Nucleus accumbens (tissue), 56 donors: ENCODE data around the gene CACNA1H.

ENCODE experiments used
- DNase-seq, 56 donors: peaks; one replicate each; lab custom pipeline; 2025; lab: John Stamatoyannopoulos, UW

Gene CACNA1H

DNA sequence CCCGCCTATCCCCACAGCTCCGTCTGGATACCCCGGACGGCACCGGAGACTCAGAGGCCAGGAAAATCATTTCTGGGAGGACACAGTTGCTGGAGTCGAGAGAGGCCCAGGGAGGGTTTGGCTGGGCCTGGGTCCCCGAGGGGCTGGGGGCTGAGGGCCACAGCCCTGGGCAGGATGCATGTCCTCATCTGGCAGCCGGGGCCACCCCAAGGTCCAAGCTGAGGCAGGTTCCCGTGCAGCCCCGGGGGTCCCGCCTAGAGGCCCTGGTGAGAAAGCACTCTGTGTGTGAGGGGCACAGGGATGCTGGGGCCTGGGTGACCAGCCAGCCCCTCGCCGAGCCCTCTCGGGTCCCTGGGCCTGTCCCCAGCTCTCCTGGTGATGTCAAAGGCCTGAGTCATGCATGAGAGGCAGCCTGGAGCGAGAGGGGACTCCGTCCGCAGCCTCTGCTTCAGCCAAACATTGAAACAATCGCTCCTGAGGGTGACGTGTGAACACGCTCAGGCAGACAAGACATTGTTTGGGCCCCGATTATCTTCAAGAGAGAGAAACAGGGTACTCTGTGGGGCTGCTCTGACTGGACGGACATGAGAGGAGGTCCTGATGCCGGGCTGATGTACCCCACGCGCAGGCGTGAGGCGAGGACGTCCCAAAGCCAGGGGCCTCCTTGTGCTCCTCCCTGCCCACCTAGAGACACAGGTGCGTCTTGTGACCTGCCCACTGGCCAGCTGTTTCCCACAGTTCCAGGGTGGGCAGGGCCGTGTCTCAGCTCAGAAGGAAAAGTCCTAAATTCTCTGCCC, 31.1 kb upstream of the CACNA1H start:
- no peak for DNase-seq

DNA sequence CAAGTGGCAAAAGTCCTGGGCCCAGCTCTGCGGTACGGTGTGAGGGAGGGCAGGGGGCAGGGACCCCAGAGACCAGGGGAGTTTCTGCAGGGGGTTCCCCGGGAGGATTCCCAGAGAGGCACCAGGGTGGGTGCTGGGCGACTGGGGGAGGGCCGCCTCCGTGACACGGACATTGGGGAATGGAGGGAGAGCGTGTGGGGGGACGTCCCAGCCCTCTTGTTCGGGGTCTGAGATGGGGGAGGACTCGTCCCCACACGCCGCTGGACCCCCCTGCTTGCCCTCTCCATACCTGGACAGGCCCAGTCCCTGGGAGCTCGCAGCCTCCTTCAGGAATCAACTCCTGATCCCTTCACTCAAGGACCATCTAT, 30.5 kb upstream of the CACNA1H start:
- no peak for DNase-seq

GRCh38 chr16:1123525-1124230, 29.2 kb upstream of the CACNA1H start:
- DNase-seq = no peak

- no peak for DNase-seq
These were observed 28.6 kb upstream of the CACNA1H start for GRCh38 chr16:1124291-1124690.

GRCh38 chr16:1124795-1125194, 28.1 kb upstream of the CACNA1H start:
- no peak for DNase-seq

DNA sequence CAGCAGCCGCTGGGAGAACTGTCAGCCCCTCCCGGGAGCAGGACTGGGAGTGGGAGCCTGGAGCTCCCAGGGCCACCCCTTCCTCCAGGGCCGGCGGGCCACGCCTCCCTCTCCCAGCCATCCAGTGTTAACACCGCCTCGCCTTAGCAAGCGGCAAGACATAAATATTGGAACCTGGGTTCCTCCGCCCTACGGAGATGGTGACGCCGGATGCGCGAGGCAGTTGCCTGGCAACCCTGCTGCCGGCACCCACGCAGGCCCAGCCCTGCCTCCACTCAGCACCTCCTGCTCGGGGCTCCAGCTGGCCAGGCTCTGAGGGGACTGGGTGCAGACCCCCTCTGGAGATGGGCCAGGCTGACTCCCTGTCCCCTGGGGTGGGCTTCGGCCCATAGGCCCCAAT, 27.4 kb upstream of the CACNA1H start:
- DNase-seq = peak in 42 of 56 donors; percentile 4 to 85 (median 53)

DNA sequence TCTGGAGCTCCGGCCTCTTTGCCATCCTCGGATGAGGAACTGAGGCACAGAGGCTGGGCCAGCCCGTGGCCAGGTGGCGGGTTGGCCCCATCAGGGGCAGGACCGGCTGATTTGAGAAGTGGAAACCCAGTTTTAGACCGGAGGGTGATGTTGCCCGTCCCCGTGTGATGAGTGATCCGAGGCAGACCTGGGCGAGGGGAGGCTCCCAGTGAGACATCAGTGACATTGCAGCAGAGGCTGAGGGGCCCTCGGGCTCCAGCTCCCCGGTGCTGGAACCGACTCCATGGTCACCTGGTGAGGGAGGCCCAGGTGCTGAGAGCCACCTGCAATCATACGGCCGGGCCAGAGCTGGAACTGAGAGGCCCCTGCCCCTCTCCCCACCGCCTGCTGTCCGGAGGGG, 26.9 kb upstream of the CACNA1H start:
- no peak for DNase-seq

- DNase-seq = no peak
These were observed 26.3 kb upstream of the CACNA1H start for GRCh38 chr16:1126586-1126985.

- DNase-seq = no peak
These were observed 25.8 kb upstream of the CACNA1H start for GRCh38 chr16:1127101-1127500.

- no peak for DNase-seq
These were observed 24.8 kb upstream of the CACNA1H start for GRCh38 chr16:1127971-1128715.

GRCh38 chr16:1129106-1129960, 23.6 kb upstream of the CACNA1H start:
- DNase-seq = no peak

- DNase-seq = no peak
These were observed 22.5 kb upstream of the CACNA1H start for GRCh38 chr16:1130382-1130781.

GRCh38 chr16:1131378-1131994, 21.4 kb upstream of the CACNA1H start:
- DNase-seq = no peak

GRCh38 chr16:1132431-1132830, 20.5 kb upstream of the CACNA1H start:
- DNase-seq = no peak

GRCh38 chr16:1133271-1133670, 19.6 kb upstream of the CACNA1H start:
- no peak for DNase-seq

DNA sequence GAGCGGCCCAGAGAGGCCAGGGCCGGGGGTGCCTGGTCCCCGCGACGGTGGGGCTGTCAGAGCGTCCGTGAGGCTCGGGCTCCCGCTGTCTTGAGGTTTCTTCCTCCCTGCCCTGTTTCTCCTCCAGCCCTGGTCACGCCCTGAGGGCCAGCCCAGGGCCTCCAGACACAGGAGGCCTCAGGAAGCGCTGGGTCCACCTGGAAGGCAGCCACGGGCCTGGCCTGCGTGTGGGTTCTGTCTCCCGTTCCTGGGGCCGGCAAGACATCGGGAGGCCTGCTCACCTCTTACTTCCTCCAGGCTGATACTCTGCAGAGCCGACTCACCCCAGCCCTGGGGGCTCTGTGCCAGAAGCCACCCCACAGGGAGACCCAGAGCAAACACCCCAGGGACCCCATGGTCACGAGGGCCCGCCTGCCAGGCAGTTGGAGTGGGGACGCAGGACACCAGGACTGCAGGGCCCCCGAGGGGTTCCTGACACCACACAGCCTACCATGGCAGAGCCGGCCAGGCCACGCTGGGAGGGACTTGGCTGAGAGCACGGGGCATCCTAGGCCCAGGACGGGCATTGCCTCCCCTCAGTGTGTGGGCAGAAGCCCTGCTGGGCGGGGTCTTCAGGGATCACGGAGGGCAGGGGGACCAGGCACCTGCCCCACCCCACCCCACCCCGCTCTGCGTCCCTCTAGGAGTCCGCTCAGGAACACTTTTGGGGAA, 18.9 kb upstream of the CACNA1H start:
- no peak for DNase-seq

DNA sequence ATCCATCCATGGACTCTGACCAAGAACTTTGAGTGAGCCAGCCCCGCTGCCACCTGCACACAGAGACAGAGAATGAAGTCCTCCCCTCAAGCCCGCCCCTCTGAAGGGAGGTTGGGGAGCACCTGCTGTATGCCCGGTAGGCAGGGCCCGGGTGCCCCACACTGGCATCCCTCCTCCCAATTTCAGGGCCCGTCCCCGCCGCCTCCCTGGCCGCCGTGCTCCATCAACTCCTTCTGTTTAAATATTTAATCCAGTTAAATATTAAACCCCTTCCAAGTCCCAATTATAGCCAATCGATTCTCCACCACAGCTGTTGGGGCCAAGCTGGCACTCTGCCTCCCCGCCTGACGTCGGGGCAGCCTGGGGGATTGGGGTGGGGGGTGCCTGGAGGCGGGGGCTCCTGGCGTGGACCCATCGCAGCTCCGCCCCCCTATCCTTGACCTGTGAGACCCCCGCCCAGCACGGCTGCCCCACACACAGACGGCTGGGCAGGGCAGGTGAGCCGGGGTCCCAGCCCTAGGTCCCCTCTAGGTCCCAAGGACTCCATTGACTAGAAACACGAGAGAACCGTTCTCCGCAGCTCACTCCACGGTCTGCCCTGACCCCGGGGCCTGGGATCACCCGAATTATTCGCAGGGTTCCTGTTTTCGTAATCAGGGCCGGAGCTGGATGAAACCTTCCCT, 18.0 kb upstream of the CACNA1H start:
- DNase-seq = no peak

DNA sequence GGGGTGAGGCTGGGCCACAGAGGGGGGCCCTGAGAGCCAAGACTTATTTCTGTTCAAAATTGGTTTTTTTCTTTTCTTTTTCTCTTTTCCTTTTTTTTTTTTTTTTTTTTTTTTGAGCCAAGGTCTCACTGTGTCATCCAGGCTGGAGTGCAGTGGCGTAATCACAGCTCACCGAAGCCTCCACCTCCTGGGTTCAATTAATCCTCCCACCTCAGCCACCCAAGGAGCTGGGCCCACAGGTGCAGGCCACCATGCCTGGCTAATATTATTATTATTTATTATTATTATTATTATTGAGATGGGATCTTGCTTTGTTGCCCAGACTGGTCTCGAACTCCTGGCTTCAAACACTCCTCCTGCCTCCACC, 17.5 kb upstream of the CACNA1H start:
- DNase-seq = no peak

GRCh38 chr16:1137604-1138003, 15.3 kb upstream of the CACNA1H start:
- no peak for DNase-seq
